ENCODE results near the gene MEIS2. TPM values are rescaled to one million over a fixed set of nuclear protein-coding genes. Genes with fewer than 3 reads are reported as not detected.

Gene MEIS2
- polyA plus RNA-seq, 2 of the 4 experiments (the other 2 are of a cell fraction) = 7.3 to 11.1 TPM

DNA sequence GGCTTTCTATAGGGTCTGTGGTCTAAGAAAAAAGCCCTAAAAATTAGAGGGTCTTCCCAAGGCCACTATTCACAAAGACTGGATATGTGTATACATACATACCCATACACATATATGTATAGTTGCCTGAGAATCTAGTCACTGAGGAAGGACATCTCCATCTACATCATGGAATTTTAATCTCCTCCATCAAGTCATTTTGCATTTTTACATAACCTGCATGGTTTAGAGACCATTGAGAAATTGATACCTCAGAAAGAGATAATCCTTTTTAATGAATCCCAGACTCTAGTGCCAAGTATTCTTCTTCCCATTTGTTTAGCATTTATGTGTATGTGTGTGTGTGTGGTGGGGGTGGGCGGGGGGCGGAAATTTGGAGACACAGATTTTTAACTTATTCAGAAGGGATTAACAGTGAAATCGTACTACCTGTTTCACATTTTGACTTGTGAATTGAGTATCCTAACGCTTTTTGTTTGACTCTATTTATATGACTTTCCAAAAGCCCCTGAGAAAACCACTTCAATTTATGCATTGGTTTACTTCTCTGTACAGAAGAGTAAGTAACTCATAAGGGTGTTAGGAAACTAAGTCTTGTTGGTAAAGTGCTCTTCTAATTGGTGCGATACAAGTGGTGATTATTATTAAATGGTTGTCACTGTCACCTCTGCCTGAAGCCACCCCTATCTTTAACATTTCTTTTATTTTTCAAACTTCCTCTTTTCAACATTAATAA, 166.9 kb downstream of the MEIS2 start (continued):
- no peak for TF ChIP-seq FOXS1 (CRISPR knock-in tag; IDR thresholded peaks at IDR 0.05)
- no peak for TF ChIP-seq TP53 (CRISPR knock-in tag; IDR thresholded peaks at IDR 0.05)
- TF ChIP-seq USF2 (IDR thresholded peaks at IDR 0.05) = no peak
- TF ChIP-seq, protein P1, sequence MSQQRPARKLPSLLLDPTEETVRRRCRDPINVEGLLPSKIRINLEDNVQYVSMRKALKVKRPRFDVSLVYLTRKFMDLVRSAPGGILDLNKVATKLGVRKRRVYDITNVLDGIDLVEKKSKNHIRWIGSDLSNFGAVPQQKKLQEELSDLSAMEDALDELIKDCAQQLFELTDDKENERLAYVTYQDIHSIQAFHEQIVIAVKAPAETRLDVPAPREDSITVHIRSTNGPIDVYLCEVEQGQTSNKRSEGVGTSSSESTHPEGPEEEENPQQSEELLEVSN (IDR thresholded peaks at IDR 0.05; ENCODE audit: borderline replicate concordance, low read depth) = no peak

GRCh38 chr15:36932070-36932469, 168.3 kb downstream of the MEIS2 start:
- DNase-seq (ENCODE audit: low read depth in 1 of 2, low spot score in 1 of 2) (no peak), ATAC-seq (no peak), FAIRE-seq (no peak)
- TF ChIP-seq RNF2 (IDR thresholded peaks at IDR 0.05; ENCODE audit: borderline replicate concordance, low read depth) (no peak), NPAS2 (CRISPR knock-in tag; IDR thresholded peaks at IDR 0.05; ENCODE audit: borderline replicate concordance) (no peak), CBX8 (IDR thresholded peaks at IDR 0.05) (no peak), CEBPB (IDR thresholded peaks at IDR 0.05) (no peak), HOXA7 (CRISPR knock-in tag; IDR thresholded peaks at IDR 0.05) (no peak), ESRRA (IDR thresholded peaks at IDR 0.05; ENCODE audit: borderline replicate concordance, low read length) (no peak), SREBF2 (IDR thresholded peaks at IDR 0.05) (no peak), FOXS1 (CRISPR knock-in tag; IDR thresholded peaks at IDR 0.05) (no peak), ZSCAN20 (CRISPR knock-in tag; IDR thresholded peaks at IDR 0.05) (no peak), KDM5A (IDR thresholded peaks at IDR 0.05) (no peak), HOXB13 (CRISPR knock-in tag; IDR thresholded peaks at IDR 0.05; ENCODE audit: low read depth) (no peak), ZNF302 (CRISPR knock-in tag; IDR thresholded peaks at IDR 0.05) (no peak), TFCP2L1 (CRISPR knock-in tag; IDR thresholded peaks at IDR 0.05) (no peak), RFX5 (IDR thresholded peaks at IDR 0.05) (no peak), EHMT2 (IDR thresholded peaks at IDR 0.05; ENCODE audit: low read depth) (no peak), MYC (IDR thresholded peaks at IDR 0.05; ENCODE audit: borderline replicate concordance, low read length) (no peak), RARB (CRISPR knock-in tag; IDR thresholded peaks at IDR 0.05) (no peak)
- TF ChIP-seq, protein P2, sequence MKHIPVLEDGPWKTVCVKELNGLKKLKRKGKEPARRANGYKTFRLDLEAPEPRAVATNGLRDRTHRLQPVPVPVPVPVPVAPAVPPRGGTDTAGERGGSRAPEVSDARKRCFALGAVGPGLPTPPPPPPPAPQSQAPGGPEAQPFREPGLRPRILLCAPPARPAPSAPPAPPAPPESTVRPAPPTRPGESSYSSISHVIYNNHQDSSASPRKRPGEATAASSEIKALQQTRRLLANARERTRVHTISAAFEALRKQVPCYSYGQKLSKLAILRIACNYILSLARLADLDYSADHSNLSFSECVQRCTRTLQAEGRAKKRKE (CRISPR knock-in tag; IDR thresholded peaks at IDR 0.05; ENCODE audit: low read depth) = no peak
- TF ChIP-seq, protein P3, sequence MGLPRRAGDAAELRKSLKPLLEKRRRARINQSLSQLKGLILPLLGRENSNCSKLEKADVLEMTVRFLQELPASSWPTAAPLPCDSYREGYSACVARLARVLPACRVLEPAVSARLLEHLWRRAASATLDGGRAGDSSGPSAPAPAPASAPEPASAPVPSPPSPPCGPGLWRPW (IDR thresholded peaks at IDR 0.05) = no peak
- WGBS (ENCODE audit: missing lambda C conversion rate) = 95% methylated on average over 5 of the region's 5 CpGs
- H3K4me1 ChIP-seq = no peaks in the 10 kb centered on the region
- ChIA-PET POLR2A (no interaction called here), CTCF (no interaction called here)
- no peak overlapping the region for H3K4me2 ChIP-seq
- H3K9me3 ChIP-seq = no peaks in the 10 kb centered on the region
- no peak overlapping the region for H3K27ac ChIP-seq
- H3K4me3 ChIP-seq = no peak overlapping the region

GRCh38 chr15:36931434-36931833, 168.9 kb downstream of the MEIS2 start:
- CTCF ChIA-PET = interaction anchor here (0.7 kb wide), 1 partner anchor 48 kb away, joined by 3 read pairs; no protein-coding TSS in a partner anchor

More at GRCh38 chr15:36931434-36931833, 168.9 kb downstream of the MEIS2 start:
- ATAC-seq = no peak
- no peak for DNase-seq (ENCODE audit: low read depth in 1 of 2, low spot score in 1 of 2)
- Histone ChIP-seq H3K27ac (no peak overlapping the region), H3K4me1 (no peaks in the 10 kb centered on the region), H3K4me3 (no peak overlapping the region), H3K9me3 (no peaks in the 10 kb centered on the region), H3K4me2 (no peak overlapping the region)
- TF ChIP-seq MAFK (IDR thresholded peaks at IDR 0.05; ENCODE audit: partially characterized antibody) (no peak), HOXB5 (CRISPR knock-in tag; IDR thresholded peaks at IDR 0.05) (no peak), MYC (IDR thresholded peaks at IDR 0.05; ENCODE audit: borderline replicate concordance, low read length) (no peak), NR3C1 (IDR thresholded peaks at IDR 0.05) (no peak), NFE2L2 (conservative IDR thresholded peaks at IDR 0.05; ENCODE audit: low read length) (no peak), EHMT2 (IDR thresholded peaks at IDR 0.05; ENCODE audit: low read depth) (no peak), BCL3 (IDR thresholded peaks at IDR 0.05) (no peak), CBX2 (IDR thresholded peaks at IDR 0.05; ENCODE audit: borderline replicate concordance, low read depth) (no peak), CBX8 (IDR thresholded peaks at IDR 0.05) (no peak), SREBF2 (IDR thresholded peaks at IDR 0.05) (no peak)
- FAIRE-seq = no peak
- WGBS (ENCODE audit: missing lambda C conversion rate) = 79% methylated on average over 3 of the region's 3 CpGs
- POLR2A ChIA-PET = no interaction called here
